ENCODE data around the gene ARF6.
"Not testable (repeated sequence)": the region's sequence is repeated elsewhere in the genome, so short reads cannot be mapped to it uniquely, and the experiment has no call there.

ARF6 gene

GRCh38 chr14:49892636-49893308 is at the start of gene ARF6:
Gene ARF6 (plus strand): TSS chr14:49893082. CDS start chr14:49893737, 655 bp downstream.
- peak; percentile 90 to 94 for DNase-seq (ENCODE audit: low read depth in 2 of 2, low spot score in 1 of 2)

GRCh38 chr14:49849213-49849847 is 43.6 kb upstream of the ARF6 start:
- no peak for DNase-seq (ENCODE audit: low read depth in 2 of 2, low spot score in 1 of 2)

GRCh38 chr14:49851813-49852212 is 41.1 kb upstream of the ARF6 start:
- no peak for DNase-seq (ENCODE audit: low read depth in 2 of 2, low spot score in 1 of 2)

GRCh38 chr14:49852301-49853157 is 40.4 kb upstream of the ARF6 start, which contains the start of gene NEMF:
Gene NEMF (minus strand): TSS chr14:49852788. CDS start chr14:49852753, 35 bp downstream.
- DNase-seq (ENCODE audit: low read depth in 2 of 2, low spot score in 1 of 2): peak; percentile 44 to 62

- no peak for DNase-seq (ENCODE audit: low read depth in 2 of 2, low spot score in 1 of 2)
Observed at GRCh38 chr14:49853158-49853477, 39.8 kb upstream of the ARF6 start.

GRCh38 chr14:49853572-49854375 is 39.1 kb upstream of the ARF6 start:
- peak; percentile 35 to 49 for DNase-seq (ENCODE audit: low read depth in 2 of 2, low spot score in 1 of 2)

GRCh38 chr14:49857427-49858003 is 35.4 kb upstream of the ARF6 start:
- DNase-seq (ENCODE audit: low read depth in 2 of 2, low spot score in 1 of 2): no peak

GRCh38 chr14:49858383-49858782 is 34.5 kb upstream of the ARF6 start:
- no peak for DNase-seq (ENCODE audit: low read depth in 2 of 2, low spot score in 1 of 2)

GRCh38 chr14:49860988-49861698 is 31.7 kb upstream of the ARF6 start:
- no peak for DNase-seq (ENCODE audit: low read depth in 2 of 2, low spot score in 1 of 2)

GRCh38 chr14:49861699-49862088 is 31.2 kb upstream of the ARF6 start:
- peak in 1 of 2 donors; percentile 31 for DNase-seq (ENCODE audit: low read depth in 2 of 2, low spot score in 1 of 2)

- DNase-seq (ENCODE audit: low read depth in 2 of 2, low spot score in 1 of 2): peak; percentile 64 to 81
Observed at GRCh38 chr14:49862089-49862673, 30.7 kb upstream of the ARF6 start.

- DNase-seq (ENCODE audit: low read depth in 2 of 2, low spot score in 1 of 2): no peak
Observed at GRCh38 chr14:49863487-49864281, 29.2 kb upstream of the ARF6 start.

GRCh38 chr14:49865431-49865859 is 27.4 kb upstream of the ARF6 start:
- peak; percentile 57 to 72 for DNase-seq (ENCODE audit: low read depth in 2 of 2, low spot score in 1 of 2)

GRCh38 chr14:49867831-49868719 is 24.8 kb upstream of the ARF6 start:
- peak; percentile 93 to 98 for DNase-seq (ENCODE audit: low read depth in 2 of 2, low spot score in 1 of 2)

- DNase-seq (ENCODE audit: low read depth in 2 of 2, low spot score in 1 of 2): no peak
Observed at GRCh38 chr14:49868720-49869114, 24.2 kb upstream of the ARF6 start.

GRCh38 chr14:49870908-49871307 is 22.0 kb upstream of the ARF6 start:
- no peak for DNase-seq (ENCODE audit: low read depth in 2 of 2, low spot score in 1 of 2)

- DNase-seq (ENCODE audit: low read depth in 2 of 2, low spot score in 1 of 2): not testable (repeated sequence)
Observed at GRCh38 chr14:49873548-49873947, 19.3 kb upstream of the ARF6 start.

Data from stimulated activated CD8-positive, alpha-beta memory T cell treated with anti-CD3 and anti-CD28 coated beads, Interleukin-4, amount 100 ng/mL, for 4 hours (primary cell).